ENCODE results near the gene TSEN15. TPM values are rescaled to one million over a fixed set of nuclear protein-coding genes. Genes with fewer than 3 reads are reported as not detected.

TSEN15 gene
- 49.8 and 50.2 TPM in 2 replicates for total RNA-seq

DNA sequence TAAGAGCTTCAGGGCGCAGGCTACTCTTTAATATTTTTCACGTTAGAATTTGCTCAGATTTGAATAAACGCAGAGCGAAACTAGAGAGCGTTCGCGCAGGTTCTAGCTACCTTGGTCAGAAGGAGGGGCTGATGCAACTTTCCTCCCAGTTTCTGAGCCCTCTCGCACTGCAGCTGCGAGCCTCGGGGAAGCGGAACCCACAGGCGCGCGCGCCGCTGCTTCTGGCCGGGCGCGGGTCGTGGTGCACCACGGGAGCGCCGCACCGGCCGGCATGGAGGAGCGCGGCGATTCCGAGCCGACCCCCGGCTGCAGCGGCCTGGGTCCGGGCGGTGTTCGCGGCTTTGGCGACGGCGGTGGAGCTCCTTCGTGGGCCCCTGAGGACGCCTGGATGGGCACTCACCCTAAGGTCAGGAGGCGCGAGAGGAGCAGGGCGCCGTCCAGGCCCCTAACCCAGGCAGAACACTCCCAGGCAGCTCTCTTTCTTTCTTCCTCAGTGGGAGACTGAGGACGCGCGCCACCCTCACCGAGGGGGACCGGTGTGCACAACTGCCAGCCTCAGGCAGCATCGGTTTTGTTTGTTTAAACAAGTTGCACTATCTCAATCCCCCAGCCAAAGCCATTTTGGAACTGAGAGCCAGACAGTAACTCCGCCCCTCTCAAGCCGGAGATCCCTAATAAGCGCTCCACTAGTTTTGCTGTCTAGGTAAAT lies at the start of gene TSEN15:
TSS of gene TSEN15 (plus strand) at position 246 of the 709 bp plus-strand sequence. CDS start at position 272, 26 bp downstream.
- H3K27me3 Mint-ChIP-seq (ENCODE audit: insufficient read depth), result peaks cover 28% of the 10 kb centered on the region
- H3K4me3 Mint-ChIP-seq, result peak within 1 kb of the TSS; percentile 99
- peak; percentile 71 for DNase-seq (ENCODE audit: low spot score)
- intact Hi-C loops (cut with micrococcal nuclease), result loop anchor here (1.0 to 5.0 kb wide), 9 partner anchors 14 to 1106 kb away; partner anchors contain the start of genes APOBEC4, COLGALT2, EDEM3 and SMG7
- peaks cover 11% of the 10 kb centered on the region for H3K36me3 Mint-ChIP-seq (ENCODE audit: low read depth)
- no peaks in the 10 kb centered on the region for H3K9me3 Mint-ChIP-seq
- H3K4me1 Mint-ChIP-seq (ENCODE audit: low read depth), result peaks cover 40% of the 10 kb centered on the region
- H3K27ac Mint-ChIP-seq, result peak within 1 kb of the TSS; percentile 99

DNA sequence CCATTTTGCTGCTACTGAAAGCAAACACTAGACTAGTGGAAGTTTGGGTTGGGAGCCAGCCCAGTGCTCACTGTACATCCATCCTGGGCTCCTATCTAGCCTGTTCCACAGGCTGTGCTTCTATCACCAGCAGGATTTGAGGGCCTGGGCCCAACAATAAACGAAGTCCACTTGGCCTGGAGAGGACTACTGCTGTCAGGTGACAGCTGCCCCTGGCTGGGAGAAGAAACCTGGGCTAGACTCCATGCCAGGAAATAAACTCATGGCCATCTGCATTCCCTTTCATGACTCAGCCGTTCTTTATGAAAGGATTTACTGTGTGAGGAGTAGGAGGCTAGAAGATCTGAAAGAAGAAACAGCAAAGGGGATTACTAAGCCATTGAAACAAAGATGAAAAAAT lies 49.5 kb upstream of the TSEN15 start:
- no peak for DNase-seq (ENCODE audit: low spot score)
- Mint-ChIP-seq H3K9me3 (no peaks in the 10 kb centered on the region), H3K4me1 (ENCODE audit: low read depth) (peaks cover 5% of the 10 kb centered on the region), H3K4me3 (no peak overlapping the region), H3K27me3 (ENCODE audit: insufficient read depth) (peaks cover 2% of the 10 kb centered on the region), H3K27ac (no peak overlapping the region), H3K36me3 (ENCODE audit: low read depth) (no peaks in the 10 kb centered on the region)
- intact Hi-C loops (cut with micrococcal nuclease), result no loop called here

DNA sequence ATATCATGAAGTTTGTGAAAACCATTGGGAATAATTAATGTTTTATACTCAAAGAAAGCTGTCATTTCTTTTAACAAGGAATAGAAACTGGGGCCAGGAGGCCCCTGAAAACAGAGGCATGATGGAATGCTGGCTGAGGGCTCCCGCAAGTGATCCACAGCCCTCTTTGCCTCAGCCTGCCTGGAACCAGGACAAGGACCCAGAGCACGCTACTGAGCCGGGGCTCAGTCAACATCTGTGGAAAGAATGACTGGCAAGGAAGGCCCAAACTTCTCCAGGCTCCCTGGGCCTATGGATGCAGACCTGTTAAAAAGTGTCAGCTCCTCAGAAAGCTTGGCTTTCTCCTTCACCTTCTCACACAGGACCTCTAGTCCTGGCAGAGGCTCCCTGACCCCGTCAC lies 46.6 kb upstream of the TSEN15 start:
- H3K4me3 Mint-ChIP-seq, result no peak overlapping the region
- peaks cover 5% of the 10 kb centered on the region for H3K4me1 Mint-ChIP-seq (ENCODE audit: low read depth)
- H3K27me3 Mint-ChIP-seq (ENCODE audit: insufficient read depth), result peaks cover 5% of the 10 kb centered on the region
- H3K27ac Mint-ChIP-seq, result no peak overlapping the region
- intact Hi-C loops (cut with micrococcal nuclease), result no loop called here
- DNase-seq (ENCODE audit: low spot score), result no peak
- no peaks in the 10 kb centered on the region for H3K9me3 Mint-ChIP-seq
- no peaks in the 10 kb centered on the region for H3K36me3 Mint-ChIP-seq (ENCODE audit: low read depth)

DNA sequence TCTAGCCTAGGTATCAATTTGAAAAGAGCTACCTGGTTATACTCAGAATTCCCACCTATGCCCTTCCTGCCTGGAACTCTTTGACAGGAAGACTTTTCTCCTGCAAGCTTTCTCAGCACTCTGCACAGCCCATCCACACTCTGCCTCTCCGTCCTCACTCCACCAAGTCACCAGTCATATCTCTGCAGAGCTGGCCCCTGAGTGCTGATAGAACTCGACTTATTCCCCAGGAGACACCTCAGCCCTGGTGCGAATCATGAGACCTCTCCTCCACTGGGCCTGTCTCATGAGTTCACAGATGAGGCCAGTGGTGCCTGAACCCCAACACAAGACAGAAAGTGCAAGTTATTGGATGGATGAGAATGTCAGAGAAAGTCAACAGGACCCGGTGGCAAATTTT lies 46.0 kb upstream of the TSEN15 start:
- Mint-ChIP-seq H3K9me3 (no peaks in the 10 kb centered on the region), H3K4me1 (ENCODE audit: low read depth) (peaks cover 5% of the 10 kb centered on the region), H3K36me3 (ENCODE audit: low read depth) (no peaks in the 10 kb centered on the region), H3K4me3 (no peak overlapping the region), H3K27ac (no peak overlapping the region), H3K27me3 (ENCODE audit: insufficient read depth) (peaks cover 5% of the 10 kb centered on the region)
- intact Hi-C loops (cut with micrococcal nuclease), result no loop called here
- DNase-seq (ENCODE audit: low spot score), result no peak

DNA sequence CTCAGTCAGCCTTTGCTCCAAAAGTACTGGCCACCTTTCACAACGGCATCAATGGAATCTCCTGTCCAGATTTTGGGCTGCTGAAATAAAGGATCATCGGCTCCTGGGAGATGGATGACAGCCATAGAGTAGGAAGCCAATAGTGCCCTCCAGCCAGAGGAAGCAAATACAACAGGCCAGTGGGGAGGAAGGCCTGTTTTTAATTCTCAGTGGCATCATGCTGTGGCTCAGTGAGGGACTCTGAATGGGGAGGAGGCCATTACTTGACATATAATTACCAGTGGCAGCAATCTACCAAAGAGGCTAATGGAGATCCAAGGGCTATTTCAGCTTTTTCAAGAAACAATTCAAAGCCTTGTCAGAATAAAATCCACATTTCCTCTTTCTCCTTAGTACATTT lies 40.7 kb upstream of the TSEN15 start:
- Mint-ChIP-seq H3K27me3 (ENCODE audit: insufficient read depth) (peaks cover 17% of the 10 kb centered on the region), H3K27ac (no peak overlapping the region), H3K36me3 (ENCODE audit: low read depth) (no peaks in the 10 kb centered on the region), H3K4me1 (ENCODE audit: low read depth) (no peaks in the 10 kb centered on the region), H3K4me3 (no peak overlapping the region), H3K9me3 (no peaks in the 10 kb centered on the region)
- DNase-seq (ENCODE audit: low spot score), result no peak
- intact Hi-C loops (cut with micrococcal nuclease), result no loop called here

DNA sequence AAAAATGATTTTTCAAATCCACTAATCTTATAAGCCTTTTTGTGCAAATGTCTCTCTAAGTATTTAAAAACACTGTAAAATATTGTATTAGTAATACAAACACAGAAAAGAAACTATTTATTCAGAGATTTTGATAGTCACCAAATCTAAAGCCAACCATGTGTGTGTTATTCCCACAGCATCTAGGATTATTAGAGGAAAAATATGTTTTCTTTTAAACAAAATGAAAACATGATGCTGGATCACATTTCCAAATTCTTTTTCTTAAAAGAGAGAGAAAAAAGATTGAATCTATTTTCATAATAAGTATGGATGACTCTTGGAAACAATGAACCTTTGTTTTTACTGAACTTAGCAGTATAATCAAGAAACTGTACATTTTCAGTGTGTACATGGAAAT lies 39.3 kb upstream of the TSEN15 start:
- H3K4me1 Mint-ChIP-seq (ENCODE audit: low read depth), result no peaks in the 10 kb centered on the region
- H3K9me3 Mint-ChIP-seq, result no peaks in the 10 kb centered on the region
- H3K36me3 Mint-ChIP-seq (ENCODE audit: low read depth), result no peaks in the 10 kb centered on the region
- intact Hi-C loops (cut with micrococcal nuclease), result no loop called here
- H3K27ac Mint-ChIP-seq, result no peak overlapping the region
- H3K4me3 Mint-ChIP-seq, result no peak overlapping the region
- no peak for DNase-seq (ENCODE audit: low spot score)
- peaks cover 17% of the 10 kb centered on the region for H3K27me3 Mint-ChIP-seq (ENCODE audit: insufficient read depth)

DNA sequence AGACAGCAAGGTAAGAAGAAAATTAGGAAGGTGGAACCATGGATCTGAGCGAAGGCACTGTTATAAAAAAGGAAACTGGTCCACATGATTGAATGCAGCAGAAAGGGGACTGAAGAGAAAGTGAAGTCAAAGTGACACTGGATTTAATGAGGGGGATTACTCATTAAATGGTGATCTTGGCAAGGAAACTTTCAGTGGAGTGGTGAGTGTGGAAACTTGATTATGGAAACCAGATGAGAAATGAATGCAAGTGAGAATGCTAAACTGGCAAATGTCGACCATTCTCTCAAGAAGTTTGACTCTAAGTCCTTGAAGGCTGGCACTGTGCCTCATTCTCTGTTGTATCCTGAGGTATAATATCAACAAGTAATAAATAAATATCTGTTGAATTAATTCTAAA lies 37.3 kb upstream of the TSEN15 start:
- no peak overlapping the region for H3K27ac Mint-ChIP-seq
- intact Hi-C loops (cut with micrococcal nuclease), result no loop called here

DNA sequence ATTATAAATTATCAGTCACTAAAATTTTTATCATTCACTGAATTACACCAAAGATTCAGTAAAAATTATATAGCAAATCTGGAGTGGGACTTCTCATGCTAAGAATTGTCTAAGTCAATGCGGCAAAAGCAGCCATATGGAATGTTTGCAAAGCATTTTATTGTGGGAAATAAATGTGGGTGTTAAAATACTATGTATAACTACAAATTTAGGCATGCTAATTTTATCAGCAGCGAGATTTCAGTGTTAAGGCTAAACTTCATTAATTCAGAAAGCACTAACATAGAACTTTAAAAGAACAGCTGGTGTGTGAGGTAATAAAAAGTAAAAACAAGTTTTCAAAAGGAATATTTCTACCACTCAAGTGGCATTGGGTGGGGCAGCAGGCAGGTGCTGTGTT lies 35.4 kb upstream of the TSEN15 start:
- intact Hi-C loops (cut with micrococcal nuclease), result no loop called here
- Mint-ChIP-seq H3K4me1 (ENCODE audit: low read depth) (no peaks in the 10 kb centered on the region), H3K36me3 (ENCODE audit: low read depth) (no peaks in the 10 kb centered on the region), H3K27me3 (ENCODE audit: insufficient read depth) (peaks cover 11% of the 10 kb centered on the region), H3K27ac (no peak overlapping the region), H3K9me3 (no peaks in the 10 kb centered on the region), H3K4me3 (no peak overlapping the region)
- DNase-seq (ENCODE audit: low spot score), result no peak

More for the DNA sequence above, 37.3 kb upstream of the TSEN15 start:
- Mint-ChIP-seq H3K4me3 (no peak overlapping the region), H3K4me1 (ENCODE audit: low read depth) (no peaks in the 10 kb centered on the region), H3K27me3 (ENCODE audit: insufficient read depth) (peaks cover 14% of the 10 kb centered on the region), H3K36me3 (ENCODE audit: low read depth) (no peaks in the 10 kb centered on the region), H3K9me3 (no peaks in the 10 kb centered on the region)
- no peak for DNase-seq (ENCODE audit: low spot score)

DNA sequence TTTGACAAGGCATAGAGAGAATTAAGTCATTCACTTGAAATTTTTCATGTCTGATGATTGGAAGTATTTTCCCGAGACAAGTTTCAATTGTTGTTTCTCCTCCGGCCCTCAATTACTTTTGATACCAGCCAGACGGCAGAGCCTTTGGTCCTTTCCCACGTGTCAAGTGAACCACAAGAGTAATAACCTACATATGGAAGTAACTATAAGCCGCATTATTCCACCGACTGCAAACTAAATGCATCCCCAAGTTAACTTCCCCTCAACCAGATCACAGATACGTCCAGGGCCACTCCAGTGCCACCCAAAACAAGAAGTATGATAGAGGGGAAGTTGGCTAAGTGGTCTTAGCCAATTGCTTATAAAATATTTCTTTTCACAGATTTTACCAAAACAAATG lies 34.2 kb upstream of the TSEN15 start:
- DNase-seq (ENCODE audit: low spot score), result no peak
- Mint-ChIP-seq H3K4me1 (ENCODE audit: low read depth) (no peaks in the 10 kb centered on the region), H3K27me3 (ENCODE audit: insufficient read depth) (peaks cover 9% of the 10 kb centered on the region), H3K27ac (no peak overlapping the region), H3K36me3 (ENCODE audit: low read depth) (no peaks in the 10 kb centered on the region), H3K9me3 (no peaks in the 10 kb centered on the region), H3K4me3 (no peak overlapping the region)
- intact Hi-C loops (cut with micrococcal nuclease), result no loop called here

DNA sequence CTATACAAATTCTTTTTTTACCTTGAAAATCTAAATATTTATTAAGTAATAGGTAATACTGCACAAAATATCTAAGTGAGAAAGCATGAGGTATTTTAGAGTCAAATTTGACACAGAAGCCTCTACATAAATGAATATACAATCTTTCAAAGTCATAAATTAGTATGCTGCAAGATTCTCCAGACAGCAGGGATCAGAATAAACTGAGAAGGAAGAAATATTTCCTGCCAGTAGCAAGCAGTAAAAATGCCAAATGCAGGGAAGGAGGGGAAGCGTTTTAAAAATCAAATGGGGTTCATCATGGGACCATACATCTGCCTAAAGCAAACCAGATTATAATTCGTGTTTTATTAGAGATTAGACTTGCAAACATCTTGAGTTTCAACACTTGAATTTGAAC lies 32.9 kb upstream of the TSEN15 start:
- H3K4me3 Mint-ChIP-seq, result no peak overlapping the region
- intact Hi-C loops (cut with micrococcal nuclease), result no loop called here
- no peak overlapping the region for H3K27ac Mint-ChIP-seq
- peaks cover 16% of the 10 kb centered on the region for H3K27me3 Mint-ChIP-seq (ENCODE audit: insufficient read depth)
- H3K36me3 Mint-ChIP-seq (ENCODE audit: low read depth), result no peaks in the 10 kb centered on the region
- H3K9me3 Mint-ChIP-seq, result no peaks in the 10 kb centered on the region
- no peaks in the 10 kb centered on the region for H3K4me1 Mint-ChIP-seq (ENCODE audit: low read depth)
- DNase-seq (ENCODE audit: low spot score), result no peak

DNA sequence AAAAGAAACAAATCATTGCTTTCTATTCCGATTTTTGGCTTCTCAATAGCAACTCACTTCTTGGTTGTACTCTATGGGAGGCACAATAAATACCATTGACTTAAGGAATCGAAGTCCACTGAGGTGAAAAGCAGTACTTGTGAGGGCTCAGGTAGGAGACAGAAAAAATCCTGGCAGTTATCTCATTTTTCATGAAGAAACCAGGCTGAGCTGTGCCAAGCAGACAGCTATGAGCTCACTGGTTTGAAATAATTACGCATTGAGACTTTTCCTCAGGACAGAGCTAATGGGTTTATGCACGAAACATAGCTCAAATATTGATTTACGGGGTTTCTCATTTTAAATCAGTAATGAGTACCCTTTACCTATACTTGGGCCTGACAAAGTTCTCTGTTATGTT lies 32.5 kb upstream of the TSEN15 start:
- no peak overlapping the region for H3K4me3 Mint-ChIP-seq
- intact Hi-C loops (cut with micrococcal nuclease), result no loop called here
- no peak for DNase-seq (ENCODE audit: low spot score)
- no peak overlapping the region for H3K27ac Mint-ChIP-seq
- H3K36me3 Mint-ChIP-seq (ENCODE audit: low read depth), result no peaks in the 10 kb centered on the region
- peaks cover 14% of the 10 kb centered on the region for H3K27me3 Mint-ChIP-seq (ENCODE audit: insufficient read depth)
- no peaks in the 10 kb centered on the region for H3K4me1 Mint-ChIP-seq (ENCODE audit: low read depth)
- H3K9me3 Mint-ChIP-seq, result no peaks in the 10 kb centered on the region

DNA sequence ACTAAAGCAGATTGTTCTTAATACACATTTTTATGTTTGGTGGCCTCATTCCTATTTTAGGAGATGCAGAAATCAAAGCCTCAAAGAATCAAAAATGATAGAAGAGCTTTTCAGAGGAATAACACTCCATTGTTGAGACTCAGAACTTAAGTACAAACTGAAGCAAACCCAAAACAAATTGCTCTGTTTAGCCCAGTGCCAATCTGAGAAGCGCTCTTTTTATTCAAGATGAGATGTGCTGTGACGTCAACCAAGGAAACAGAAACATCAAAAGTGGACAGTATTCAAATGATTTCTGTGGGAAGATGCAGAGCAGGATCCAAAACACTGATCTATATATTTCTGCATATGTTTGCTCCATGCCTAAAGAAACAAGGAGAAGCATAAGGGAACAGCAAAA lies 32.0 kb upstream of the TSEN15 start:
- intact Hi-C loops (cut with micrococcal nuclease), result no loop called here
- DNase-seq (ENCODE audit: low spot score), result no peak
- Mint-ChIP-seq H3K27me3 (ENCODE audit: insufficient read depth) (peaks cover 14% of the 10 kb centered on the region), H3K9me3 (no peaks in the 10 kb centered on the region), H3K4me1 (ENCODE audit: low read depth) (no peaks in the 10 kb centered on the region), H3K27ac (no peak overlapping the region), H3K36me3 (ENCODE audit: low read depth) (no peaks in the 10 kb centered on the region), H3K4me3 (no peak overlapping the region)

DNA sequence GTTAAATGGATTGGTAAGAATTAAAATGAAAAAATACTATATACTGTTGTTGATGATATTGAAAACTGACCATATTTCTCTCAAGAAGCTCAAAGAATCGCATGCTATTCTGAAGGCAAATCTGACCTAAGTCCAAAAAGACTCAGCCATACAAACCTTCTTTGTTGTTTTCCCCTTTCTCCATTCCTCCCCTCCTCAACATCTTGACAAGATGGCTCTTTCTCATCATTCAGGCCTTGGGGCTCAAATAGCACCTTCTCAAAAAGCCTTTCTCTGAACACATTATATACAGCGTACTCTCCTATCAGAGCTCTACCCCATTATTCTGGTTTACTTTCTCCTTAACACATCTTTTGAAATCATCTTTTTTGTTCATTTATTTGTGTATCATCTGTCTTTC lies 31.2 kb upstream of the TSEN15 start:
- DNase-seq (ENCODE audit: low spot score), result no peak
- Mint-ChIP-seq H3K4me3 (no peak overlapping the region), H3K36me3 (ENCODE audit: low read depth) (no peaks in the 10 kb centered on the region), H3K9me3 (no peaks in the 10 kb centered on the region), H3K27me3 (ENCODE audit: insufficient read depth) (peaks cover 13% of the 10 kb centered on the region), H3K27ac (no peak overlapping the region), H3K4me1 (ENCODE audit: low read depth) (no peaks in the 10 kb centered on the region)
- intact Hi-C loops (cut with micrococcal nuclease), result no loop called here

DNA sequence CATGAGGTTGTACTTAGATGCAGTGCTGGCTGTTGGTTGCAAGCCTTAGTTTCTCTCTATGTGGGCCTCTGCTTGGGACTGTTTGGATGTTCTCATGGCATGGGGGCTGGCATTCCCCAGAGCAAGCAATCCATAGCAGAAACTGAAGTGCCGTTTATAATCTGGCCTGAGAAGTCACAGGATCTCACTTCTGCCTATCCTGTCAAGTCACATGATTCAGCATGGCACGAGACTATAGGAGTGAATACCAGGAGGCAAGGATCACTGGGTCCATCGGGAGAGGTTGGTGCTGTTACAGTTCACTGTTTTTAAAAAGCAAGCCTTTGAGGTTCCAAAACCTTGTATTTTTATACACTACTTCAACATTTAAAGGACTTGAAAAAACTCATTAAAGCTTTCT lies 30.7 kb upstream of the TSEN15 start:
- no peaks in the 10 kb centered on the region for H3K4me1 Mint-ChIP-seq (ENCODE audit: low read depth)
- DNase-seq (ENCODE audit: low spot score), result no peak
- no peak overlapping the region for H3K27ac Mint-ChIP-seq
- H3K4me3 Mint-ChIP-seq, result no peak overlapping the region
- no peaks in the 10 kb centered on the region for H3K9me3 Mint-ChIP-seq
- H3K36me3 Mint-ChIP-seq (ENCODE audit: low read depth), result no peaks in the 10 kb centered on the region
- intact Hi-C loops (cut with micrococcal nuclease), result no loop called here
- peaks cover 15% of the 10 kb centered on the region for H3K27me3 Mint-ChIP-seq (ENCODE audit: insufficient read depth)

Data from activated T-helper 1 cell treated with anti-CD3 and anti-CD28 coated beads, Interleukin-12 subunit alpha, Interleukin-12 subunit beta, Interleukin-2, Interleukin-4 antibody, amounts not matched to agents 30 ng/mL and 10 ng/mL and 1 ng/mL, durations not matched to agents 14 hours and 24 hours and 36 hours (primary cell).